GM10847 (cell line): ENCODE measurements around the gene ENGASE.

Source experiments
- POLR2A ChIP-seq: IDR thresholded peaks from 2 replicates; pipeline ENCODE4 v1.6.1; 2011; ENCODE audit not compliant: insufficient read length; ENCODE audit errors: extremely low read depth

The ENGASE gene

GRCh38 chr17:79062691-79063090 is 11.9 kb upstream of the ENGASE start:
- no peak for TF ChIP-seq POLR2A

DNA sequence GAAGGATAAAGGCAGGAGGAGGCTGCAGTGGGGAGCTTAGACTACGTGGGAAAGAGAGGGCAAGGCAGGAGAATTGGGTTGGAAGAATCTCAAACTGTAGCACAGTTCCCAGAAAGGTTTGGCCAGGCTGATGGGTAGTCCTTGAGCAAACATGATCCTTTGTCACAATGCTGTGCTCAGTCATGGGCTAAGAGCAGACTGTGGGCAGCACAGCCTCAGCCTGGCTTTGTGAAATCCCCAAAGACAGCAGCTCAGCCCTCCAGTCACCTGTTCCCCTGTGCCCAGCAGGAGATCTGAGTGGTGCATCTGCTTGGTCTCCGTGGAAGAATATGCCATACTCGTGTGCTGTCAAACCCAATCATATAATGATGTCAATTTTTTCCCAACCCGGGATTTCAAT is 10.6 kb upstream of the ENGASE start:
- TF ChIP-seq POLR2A = no peak

DNA sequence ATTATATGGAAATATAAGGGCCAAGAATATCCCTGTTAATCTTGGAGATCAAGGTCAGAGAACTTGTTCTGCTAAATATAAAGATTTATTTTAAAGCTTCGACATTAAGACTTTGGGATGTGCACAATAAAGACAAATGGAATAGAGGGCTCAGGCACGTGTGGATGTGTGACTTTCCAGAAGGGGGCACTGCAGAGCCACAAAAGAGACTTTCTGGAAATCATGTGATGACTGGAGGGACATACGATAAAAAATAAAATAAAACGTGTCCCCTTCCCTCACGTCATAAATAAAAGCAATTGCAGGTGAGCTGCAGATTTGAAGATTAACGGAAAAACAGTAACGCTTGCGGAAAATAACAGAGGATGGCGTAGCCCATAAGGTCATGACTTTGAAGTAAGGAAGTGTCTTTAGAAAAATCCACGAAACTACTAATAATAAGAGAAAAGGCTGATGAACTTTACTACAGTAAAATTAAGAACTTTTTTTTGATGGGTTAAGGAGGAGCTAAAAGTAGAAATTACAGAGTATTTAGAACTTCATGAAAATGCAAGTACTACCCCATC is 9.4 kb upstream of the ENGASE start:
- no peak for TF ChIP-seq POLR2A

DNA sequence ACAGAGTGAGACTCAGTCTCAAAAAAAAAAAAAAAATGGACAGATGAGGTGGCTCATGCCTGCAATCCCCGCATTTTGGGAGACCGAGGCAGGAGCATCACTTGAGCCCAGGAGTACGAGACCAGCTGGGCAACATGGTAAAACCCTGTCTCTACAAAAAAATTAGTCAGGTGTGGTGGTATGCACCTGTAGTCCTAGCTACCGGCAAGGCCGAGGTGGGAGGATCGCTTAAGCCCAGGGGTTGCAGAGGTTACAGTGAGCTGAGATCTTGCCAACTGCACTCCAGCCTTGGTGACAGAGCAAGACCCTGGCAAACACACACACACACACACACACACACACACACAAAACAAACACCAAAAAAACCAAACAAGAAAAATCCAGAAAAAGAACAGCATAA is 7.7 kb upstream of the ENGASE start:
- no peak for TF ChIP-seq POLR2A

GRCh38 chr17:79070266-79070880 is 4.3 kb upstream of the ENGASE start:
- no peak for TF ChIP-seq POLR2A

DNA sequence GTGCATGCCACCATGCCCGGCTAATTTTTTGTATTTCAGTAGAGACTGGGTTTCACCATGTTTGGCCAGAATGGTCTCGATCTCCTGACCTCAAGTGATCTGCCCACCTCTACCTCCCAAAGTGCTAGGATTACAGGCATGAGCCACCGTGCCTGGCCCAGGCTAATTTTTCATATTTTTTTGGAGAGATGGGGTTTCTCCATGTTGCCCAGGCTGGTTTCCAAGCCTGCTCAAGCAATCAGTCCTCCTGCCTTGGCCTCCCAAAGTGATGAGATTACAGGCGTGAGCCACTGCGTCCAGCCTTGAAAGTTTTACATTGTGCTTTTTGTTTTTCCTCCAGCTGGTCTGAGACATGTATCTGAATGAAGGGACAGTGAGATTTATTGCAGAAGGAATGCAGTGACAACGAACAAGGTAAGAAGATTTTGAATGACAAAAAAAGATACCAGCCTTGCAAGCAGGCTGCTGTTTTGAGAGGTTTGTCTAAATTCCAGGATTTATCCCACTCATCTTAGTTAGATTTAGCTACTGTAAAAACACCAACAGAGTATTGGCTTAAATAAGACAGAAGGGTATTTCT is 3.4 kb upstream of the ENGASE start:
- TF ChIP-seq POLR2A = no peak

- TF ChIP-seq POLR2A = no peak
Measured at GRCh38 chr17:79072544-79072943, 2.1 kb upstream of the ENGASE start.

GRCh38 chr17:79073016-79073705 is 1.5 kb upstream of the ENGASE start:
- TF ChIP-seq POLR2A = no peak

GRCh38 chr17:79073706-79074088 is 927 bp upstream of the ENGASE start:
- TF ChIP-seq POLR2A = no peak

- no peak for TF ChIP-seq POLR2A
Measured at GRCh38 chr17:79075446-79075750, 774 bp downstream of the ENGASE start.

DNA sequence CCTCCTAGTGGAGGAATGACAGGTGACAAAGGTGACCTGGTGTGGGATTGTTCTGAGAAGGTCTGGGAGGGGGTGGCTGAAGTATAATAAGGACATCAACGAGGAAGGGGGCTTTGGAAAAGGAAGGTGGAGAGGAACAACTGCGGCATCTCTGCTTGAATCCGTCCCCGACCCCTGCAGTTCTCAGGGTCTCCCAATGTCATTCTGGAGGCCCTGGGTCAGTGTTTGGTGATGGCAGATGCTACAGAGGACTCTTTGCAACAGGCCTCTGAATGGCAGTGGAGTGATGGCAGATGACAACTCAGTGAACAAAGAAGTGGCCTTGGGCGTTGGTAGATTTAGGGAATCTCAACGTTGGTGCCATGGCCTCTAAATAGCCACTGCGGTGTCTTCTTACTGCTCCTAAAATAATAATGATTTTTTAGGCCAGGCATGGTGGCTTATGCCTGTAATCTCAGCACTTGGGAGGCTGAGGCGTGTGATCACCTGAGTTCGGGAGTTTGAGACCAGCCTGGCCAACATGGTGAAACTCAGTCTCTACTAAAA is 1.3 kb downstream of the ENGASE start:
- no peak for TF ChIP-seq POLR2A

DNA sequence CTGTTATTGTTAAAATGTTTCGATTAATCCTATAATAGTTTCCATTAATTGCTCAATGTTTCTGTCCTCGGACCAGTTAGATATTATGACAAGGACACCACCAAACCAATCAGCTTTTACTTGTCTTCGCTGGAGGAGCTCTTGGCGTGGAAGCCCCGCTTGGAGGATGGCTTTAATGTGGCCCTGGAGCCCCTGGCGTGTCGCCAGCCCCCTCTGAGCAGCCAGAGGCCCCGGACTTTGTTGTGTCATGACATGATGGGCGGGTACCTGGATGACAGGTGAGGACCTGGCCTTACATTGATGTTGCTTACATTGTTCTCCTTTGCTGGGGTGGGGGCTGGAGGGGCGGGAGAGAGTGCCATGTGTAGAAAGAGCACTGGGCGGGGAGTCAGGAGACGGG is 3.0 kb downstream of the ENGASE start:
- no peak for TF ChIP-seq POLR2A

DNA sequence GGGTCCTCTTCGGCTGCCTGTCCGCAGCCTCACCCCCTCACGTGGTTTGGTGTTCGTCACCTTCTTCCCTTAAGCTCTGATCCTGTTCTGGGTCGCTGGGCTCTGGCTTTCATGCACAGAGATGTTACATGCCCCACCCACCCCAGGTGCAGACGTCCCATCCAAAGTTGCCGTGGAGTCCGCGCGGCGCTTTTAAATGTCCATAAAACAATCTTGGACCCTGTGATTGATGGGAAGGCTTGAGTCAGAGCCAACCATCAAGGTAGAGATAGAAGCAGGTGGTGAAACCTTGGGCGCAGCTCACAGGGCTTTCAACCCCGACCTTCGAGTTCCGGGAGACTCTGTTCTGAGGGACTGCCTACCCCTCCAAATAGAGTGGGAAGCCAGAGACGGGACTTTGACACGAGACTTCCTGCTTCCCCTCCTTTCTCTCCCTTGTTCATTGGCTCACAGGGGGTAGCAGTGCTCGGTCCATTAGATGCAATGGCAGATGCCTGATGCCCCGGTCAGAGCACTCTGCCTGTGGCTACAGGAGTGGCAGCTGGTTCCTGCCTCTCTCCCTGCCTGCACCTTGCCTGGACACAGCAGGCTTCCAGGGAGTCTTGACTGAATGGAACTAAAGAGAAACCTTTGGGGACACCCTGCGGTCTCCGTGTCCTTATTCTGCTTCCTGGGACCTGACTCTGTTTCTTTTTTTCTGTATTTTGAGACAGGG is 4.0 kb downstream of the ENGASE start:
- TF ChIP-seq POLR2A = no peak

DNA sequence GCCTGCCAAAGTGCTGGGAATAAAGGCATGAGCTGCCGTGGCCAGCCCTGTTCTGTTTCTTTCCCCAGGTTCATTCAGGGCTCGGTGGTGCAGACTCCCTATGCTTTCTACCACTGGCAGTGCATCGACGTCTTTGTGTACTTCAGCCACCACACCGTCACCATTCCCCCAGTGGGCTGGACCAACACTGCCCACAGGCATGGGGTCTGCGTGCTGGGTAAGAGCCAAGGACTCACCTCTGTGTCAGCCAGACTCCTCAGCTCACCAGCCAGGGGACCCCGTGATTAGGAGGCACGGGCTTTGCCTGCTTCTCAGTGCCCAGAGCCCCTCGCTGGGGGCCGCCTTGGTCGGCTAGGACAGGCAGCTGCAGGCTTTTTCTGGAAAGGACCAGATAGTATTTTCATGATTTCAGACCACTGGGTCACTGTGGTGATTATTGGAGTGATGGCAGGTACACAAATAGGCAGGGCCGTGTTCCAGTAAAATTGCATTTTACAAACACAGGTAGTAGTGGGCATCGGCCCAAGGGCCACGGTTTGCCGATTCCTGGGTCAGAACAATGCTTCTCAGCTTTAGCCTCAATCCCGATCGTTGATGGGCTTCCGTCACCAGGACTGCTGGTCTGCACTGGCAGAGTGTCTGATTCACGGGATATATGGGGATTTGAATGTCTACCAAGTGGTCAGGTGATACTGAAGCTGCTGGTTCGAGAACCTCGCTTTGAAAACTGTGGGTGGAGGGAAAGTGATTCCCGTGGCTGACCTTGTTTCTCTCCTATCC is 5.0 kb downstream of the ENGASE start:
- no peak for TF ChIP-seq POLR2A

DNA sequence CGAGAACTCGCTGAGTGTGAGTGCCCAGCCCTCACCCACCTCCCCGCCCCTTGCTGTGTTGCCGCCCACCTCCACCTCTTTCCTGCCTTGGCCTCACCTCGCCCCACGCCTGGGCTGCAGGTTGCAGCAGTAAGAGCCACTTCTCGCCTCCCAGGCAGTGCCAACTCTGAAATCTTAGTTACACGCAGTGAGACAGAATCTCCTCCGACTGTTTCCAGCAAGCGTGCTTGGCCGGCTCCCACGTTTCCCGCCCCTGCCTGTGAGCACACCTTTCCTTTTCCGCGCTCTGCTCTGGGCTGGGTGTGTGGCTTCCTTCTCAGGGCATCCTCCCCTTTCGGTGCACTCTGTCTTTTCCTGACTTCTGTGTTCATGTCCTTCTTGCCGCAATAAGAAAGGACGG is 5.7 kb downstream of the ENGASE start:
- no peak for TF ChIP-seq POLR2A
